GM23338 (cell line): ENCODE data around the gene RAD51B. TPM values are rescaled to one million over a fixed set of nuclear protein-coding genes. Genes with fewer than 3 reads are reported as not detected.

Source experiments
- ATAC-seq: fragments of 200-7000 bp; cut with Tn5 transposase; 3 replicates; pipeline ENCODE4 v1.9.1; 2020
- DNase-seq: peaks from one replicate; pipeline ENCODE4 v3.0.0-alpha.2; 2015; ENCODE audit warnings: low spot score
- H2AFZ ChIP-seq: fragments of 200-600 bp; sonication (generic); 2 replicates; pipeline ENCODE4 v1.8.0; 2016; ENCODE audit warnings: antibody characterized with exemption, mild to moderate bottlenecking, moderate library complexity
- H3F3A ChIP-seq: fragments of 200-600 bp; sonication (generic); replicated peaks from 2 replicates; pipeline ENCODE4 v1.8.0; 2017; ENCODE audit warnings: antibody characterized with exemption, mixed run types, low read depth
- H3K27ac ChIP-seq: fragments of 200-600 bp; sonication (generic); 2 replicates; pipeline ENCODE4 v1.6.1; 2016; ENCODE audit warnings: low read depth
- H3K27me3 ChIP-seq: fragments of 200-600 bp; sonication (generic); 2 replicates; pipeline ENCODE4 v1.8.0; 2016; ENCODE audit warnings: mild to moderate bottlenecking, mixed run types, moderate library complexity; ENCODE audit not compliant: insufficient read depth
- H3K36me3 ChIP-seq: fragments of 200-600 bp; sonication (generic); 2 replicates; pipeline ENCODE4 v1.8.0; 2016; ENCODE audit warnings: mild to moderate bottlenecking; ENCODE audit not compliant: insufficient read depth
- H3K4me1 ChIP-seq: fragments of 200-600 bp; sonication (generic); 2 replicates; pipeline ENCODE4 v1.8.0; 2016; ENCODE audit warnings: mild to moderate bottlenecking, moderate library complexity; ENCODE audit not compliant: insufficient read depth
- H3K4me2 ChIP-seq: fragments of 200-600 bp; sonication (generic); 2 replicates; pipeline ENCODE4 v1.7.1; 2017; ENCODE audit warnings: mixed run types
- H3K4me3 ChIP-seq: fragments of 200-600 bp; sonication (generic); 2 replicates; pipeline ENCODE4 v1.6.1; 2016; ENCODE audit warnings: mixed run types
- H3K79me2 ChIP-seq: fragments of 200-600 bp; sonication (generic); replicated peaks from 2 replicates; pipeline ENCODE4 v1.8.0; 2017; ENCODE audit warnings: mild to moderate bottlenecking; ENCODE audit not compliant: insufficient read depth
- H3K9me2 ChIP-seq: fragments of 200-600 bp; sonication (generic); 2 replicates; pipeline ENCODE4 v1.8.0; 2017; ENCODE audit not compliant: insufficient read depth
- H4K20me1 ChIP-seq: fragments of 200-600 bp; sonication (generic); replicated peaks from 2 replicates; pipeline ENCODE4 v1.8.0; 2017; ENCODE audit warnings: mild to moderate bottlenecking; ENCODE audit not compliant: insufficient read depth
- H3K27ac Mint-ChIP-seq: 2 replicates; pipeline ENCODE4 v1.8.0; 2020; ENCODE audit warnings: inconsistent platforms, mild to moderate bottlenecking, moderate library complexity, mixed read lengths
- H3K27me3 Mint-ChIP-seq: 3 replicates; pipeline ENCODE4 v1.8.0; 2022; ENCODE audit warnings: low read depth, mild to moderate bottlenecking, moderate library complexity, mixed read lengths, inconsistent platforms; ENCODE audit not compliant: insufficient read depth, poor library complexity
- H3K36me3 Mint-ChIP-seq: 3 replicates; pipeline ENCODE4 v1.8.0; 2021; ENCODE audit warnings: low read depth, mild to moderate bottlenecking, inconsistent platforms, moderate library complexity, mixed read lengths
- H3K4me1 Mint-ChIP-seq: 3 replicates; pipeline ENCODE4 v1.8.0; 2020; ENCODE audit warnings: mild to moderate bottlenecking, inconsistent platforms, mixed read lengths
- H3K4me3 Mint-ChIP-seq: 3 replicates; pipeline ENCODE4 v1.8.0; 2021; ENCODE audit warnings: moderate library complexity, mild to moderate bottlenecking, inconsistent platforms, mixed read lengths
- H3K9me3 Mint-ChIP-seq: 3 replicates; pipeline ENCODE4 v1.8.0; 2020; ENCODE audit warnings: moderate library complexity, mild to moderate bottlenecking, inconsistent platforms, mixed read lengths
- CREB1 ChIP-seq: fragments of 250-450 bp; sonication (Bioruptor Pico); IDR thresholded peaks from 2 replicates; pipeline ENCODE4 v1.5.0; 2020; ENCODE audit warnings: low read depth, mild to moderate bottlenecking, moderate library complexity
- EZH2 ChIP-seq: fragments of 200-600 bp; sonication (generic); IDR thresholded peaks from one replicate; pipeline ENCODE4 v1.8.0; 2017; ENCODE audit warnings: antibody characterized with exemption, mild to moderate bottlenecking, low read depth; ENCODE audit not compliant: unreplicated experiment
- JUNB ChIP-seq: IDR thresholded peaks from one replicate; pipeline ENCODE4 v1.6.1; 2016; ENCODE audit warnings: antibody characterized with exemption; ENCODE audit not compliant: unreplicated experiment
- NANOG ChIP-seq: IDR thresholded peaks from 2 replicates; pipeline ENCODE4 v1.6.1; 2016; ENCODE audit warnings: antibody characterized with exemption, borderline replicate concordance
- POLR2AphosphoS5 ChIP-seq: IDR thresholded peaks from 2 replicates; pipeline ENCODE4 v1.6.1; 2016; ENCODE audit warnings: antibody characterized with exemption, low read depth
- STAT1 ChIP-seq: IDR thresholded peaks from one replicate; pipeline ENCODE4 v1.6.1; 2016; ENCODE audit warnings: antibody characterized with exemption; ENCODE audit not compliant: unreplicated experiment
- ZNF114 ChIP-seq: fragments of 250-450 bp; sonication (Bioruptor Pico); IDR thresholded peaks from 2 replicates; pipeline ENCODE4 v1.5.0; 2020; ENCODE audit warnings: mild to moderate bottlenecking, moderate library complexity
- ZNF331 ChIP-seq: fragments of 250-450 bp; sonication (Bioruptor Pico); IDR thresholded peaks from 2 replicates; pipeline ENCODE4 v1.5.0; 2020; ENCODE audit warnings: low read depth, mild to moderate bottlenecking, moderate library complexity
- polyA plus RNA-seq: library from polyadenylated mRNA; unstranded; fragments of >200 nt; fragmentation: Nextera tagmentation; extraction: Ambion mirVana; gene quantifications from 2 replicates; pipeline ENCODE4 v1.2.1, GENCODE V29; 2016
- total RNA-seq: library from RNA; depleted of rRNA; stranded (reverse); fragments of >200 nt; shearing (Covaris generic); gene quantifications from 2 replicates; pipeline ENCODE4 v1.2.3, GENCODE V29; 2014
- TF ChIP-seq, protein P1 (sequence below): IDR thresholded peaks from 2 replicates; pipeline ENCODE4 v1.6.1; 2016; ENCODE audit warnings: antibody characterized with exemption
- TF ChIP-seq, protein P2 (sequence below): IDR thresholded peaks from one replicate; pipeline ENCODE4 v1.6.1; 2018; ENCODE audit warnings: antibody characterized with exemption; ENCODE audit not compliant: unreplicated experiment
- TF ChIP-seq, protein P3 (sequence below), 2 experiments: fragments of 200-600 bp in 1 of 2; sonication (generic) in 1 of 2; conservative IDR thresholded peaks; 2 replicates each; pipeline versions ENCODE4 v1.5.1 to v1.6.1; 2016 to 2017; ENCODE audit warnings: antibody characterized with exemption in 2 of 2, low read depth in 2 of 2, mild to moderate bottlenecking in 2 of 2, moderate library complexity in 1 of 2

Gene RAD51B
- total and polyA plus RNA-seq, 2 experiments from 2014 or later, result 15.7 to 29.1 TPM

DNA sequence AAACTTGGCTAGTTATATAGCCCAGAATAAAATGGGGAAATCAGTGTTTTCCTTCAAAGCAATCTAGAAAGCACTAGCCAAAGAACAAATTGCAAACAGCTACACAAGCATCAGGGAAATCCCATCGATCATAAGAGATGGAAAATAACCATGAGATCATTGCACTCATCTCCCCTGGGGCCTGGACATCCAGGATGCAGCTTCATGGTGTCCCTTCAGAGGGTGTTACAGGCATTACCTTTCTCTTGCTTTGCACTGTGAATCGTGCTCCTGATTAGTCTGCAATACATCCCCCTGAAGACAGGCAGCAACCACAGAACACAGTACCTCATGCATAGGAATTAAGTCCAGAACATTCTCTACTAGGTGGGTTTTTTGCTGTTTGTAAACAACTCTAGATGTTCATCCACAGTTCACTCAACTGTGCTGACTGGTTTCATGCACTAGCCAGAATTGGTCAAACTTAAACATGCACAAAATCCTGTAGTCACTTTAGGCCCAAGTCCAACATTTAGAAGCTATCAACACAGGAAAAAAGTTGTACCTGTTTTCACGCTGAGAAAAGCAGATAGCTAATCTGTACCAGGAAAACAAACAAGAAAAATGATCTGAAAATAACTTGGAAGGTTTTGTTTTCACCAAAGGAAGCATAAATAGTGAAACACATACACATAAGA is 853.2 kb downstream of the RAD51B start:
- H3K27ac Mint-ChIP-seq, result no peak overlapping the region
- Histone ChIP-seq H3K4me1 (no peaks in the 10 kb centered on the region), H3F3A (peaks cover 13% of the 10 kb centered on the region), H3K27me3 (no peaks in the 10 kb centered on the region), H3K4me2 (no peak overlapping the region), H3K4me3 (no peak overlapping the region), H4K20me1 (no peaks in the 10 kb centered on the region), H2AFZ (no peak overlapping the region), H3K36me3 (no peaks in the 10 kb centered on the region), H3K27ac (no peak overlapping the region), H3K79me2 (no peaks in the 10 kb centered on the region), H3K9me2 (peaks cover 26% of the 10 kb centered on the region)
- H3K4me3 Mint-ChIP-seq, result no peak overlapping the region
- peaks cover 3% of the 10 kb centered on the region for H3K27me3 Mint-ChIP-seq
- no peak for DNase-seq
- no peaks in the 10 kb centered on the region for H3K36me3 Mint-ChIP-seq
- ATAC-seq, result no peak
- TF ChIP-seq EZH2, result no peak
- TF ChIP-seq, protein P1, sequence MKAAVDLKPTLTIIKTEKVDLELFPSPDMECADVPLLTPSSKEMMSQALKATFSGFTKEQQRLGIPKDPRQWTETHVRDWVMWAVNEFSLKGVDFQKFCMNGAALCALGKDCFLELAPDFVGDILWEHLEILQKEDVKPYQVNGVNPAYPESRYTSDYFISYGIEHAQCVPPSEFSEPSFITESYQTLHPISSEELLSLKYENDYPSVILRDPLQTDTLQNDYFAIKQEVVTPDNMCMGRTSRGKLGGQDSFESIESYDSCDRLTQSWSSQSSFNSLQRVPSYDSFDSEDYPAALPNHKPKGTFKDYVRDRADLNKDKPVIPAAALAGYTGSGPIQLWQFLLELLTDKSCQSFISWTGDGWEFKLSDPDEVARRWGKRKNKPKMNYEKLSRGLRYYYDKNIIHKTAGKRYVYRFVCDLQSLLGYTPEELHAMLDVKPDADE, result no peak
- no peak for TF ChIP-seq JUNB
- TF ChIP-seq NANOG, result no peak
- no peak for TF ChIP-seq ZNF331
- no peak for TF ChIP-seq ZNF114 (CRISPR knock-in tag)
- TF ChIP-seq POLR2AphosphoS5, result no peak
- TF ChIP-seq STAT1, result no peak
- no peak for TF ChIP-seq CREB1 (CRISPR knock-in tag)
- TF ChIP-seq, protein P2, sequence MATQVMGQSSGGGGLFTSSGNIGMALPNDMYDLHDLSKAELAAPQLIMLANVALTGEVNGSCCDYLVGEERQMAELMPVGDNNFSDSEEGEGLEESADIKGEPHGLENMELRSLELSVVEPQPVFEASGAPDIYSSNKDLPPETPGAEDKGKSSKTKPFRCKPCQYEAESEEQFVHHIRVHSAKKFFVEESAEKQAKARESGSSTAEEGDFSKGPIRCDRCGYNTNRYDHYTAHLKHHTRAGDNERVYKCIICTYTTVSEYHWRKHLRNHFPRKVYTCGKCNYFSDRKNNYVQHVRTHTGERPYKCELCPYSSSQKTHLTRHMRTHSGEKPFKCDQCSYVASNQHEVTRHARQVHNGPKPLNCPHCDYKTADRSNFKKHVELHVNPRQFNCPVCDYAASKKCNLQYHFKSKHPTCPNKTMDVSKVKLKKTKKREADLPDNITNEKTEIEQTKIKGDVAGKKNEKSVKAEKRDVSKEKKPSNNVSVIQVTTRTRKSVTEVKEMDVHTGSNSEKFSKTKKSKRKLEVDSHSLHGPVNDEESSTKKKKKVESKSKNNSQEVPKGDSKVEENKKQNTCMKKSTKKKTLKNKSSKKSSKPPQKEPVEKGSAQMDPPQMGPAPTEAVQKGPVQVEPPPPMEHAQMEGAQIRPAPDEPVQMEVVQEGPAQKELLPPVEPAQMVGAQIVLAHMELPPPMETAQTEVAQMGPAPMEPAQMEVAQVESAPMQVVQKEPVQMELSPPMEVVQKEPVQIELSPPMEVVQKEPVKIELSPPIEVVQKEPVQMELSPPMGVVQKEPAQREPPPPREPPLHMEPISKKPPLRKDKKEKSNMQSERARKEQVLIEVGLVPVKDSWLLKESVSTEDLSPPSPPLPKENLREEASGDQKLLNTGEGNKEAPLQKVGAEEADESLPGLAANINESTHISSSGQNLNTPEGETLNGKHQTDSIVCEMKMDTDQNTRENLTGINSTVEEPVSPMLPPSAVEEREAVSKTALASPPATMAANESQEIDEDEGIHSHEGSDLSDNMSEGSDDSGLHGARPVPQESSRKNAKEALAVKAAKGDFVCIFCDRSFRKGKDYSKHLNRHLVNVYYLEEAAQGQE, result no peak
- TF ChIP-seq, protein P3, sequence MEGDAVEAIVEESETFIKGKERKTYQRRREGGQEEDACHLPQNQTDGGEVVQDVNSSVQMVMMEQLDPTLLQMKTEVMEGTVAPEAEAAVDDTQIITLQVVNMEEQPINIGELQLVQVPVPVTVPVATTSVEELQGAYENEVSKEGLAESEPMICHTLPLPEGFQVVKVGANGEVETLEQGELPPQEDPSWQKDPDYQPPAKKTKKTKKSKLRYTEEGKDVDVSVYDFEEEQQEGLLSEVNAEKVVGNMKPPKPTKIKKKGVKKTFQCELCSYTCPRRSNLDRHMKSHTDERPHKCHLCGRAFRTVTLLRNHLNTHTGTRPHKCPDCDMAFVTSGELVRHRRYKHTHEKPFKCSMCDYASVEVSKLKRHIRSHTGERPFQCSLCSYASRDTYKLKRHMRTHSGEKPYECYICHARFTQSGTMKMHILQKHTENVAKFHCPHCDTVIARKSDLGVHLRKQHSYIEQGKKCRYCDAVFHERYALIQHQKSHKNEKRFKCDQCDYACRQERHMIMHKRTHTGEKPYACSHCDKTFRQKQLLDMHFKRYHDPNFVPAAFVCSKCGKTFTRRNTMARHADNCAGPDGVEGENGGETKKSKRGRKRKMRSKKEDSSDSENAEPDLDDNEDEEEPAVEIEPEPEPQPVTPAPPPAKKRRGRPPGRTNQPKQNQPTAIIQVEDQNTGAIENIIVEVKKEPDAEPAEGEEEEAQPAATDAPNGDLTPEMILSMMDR (conservative IDR thresholded peaks at IDR 0.05; ENCODE audit: low read depth in 2 of 2), result no peak
- H3K4me1 Mint-ChIP-seq, result 0 out of 3 replicates have a peak, but pooled peaks cover 5% of the 10 kb centered on the region
- H3K9me3 Mint-ChIP-seq, result no peaks in the 10 kb centered on the region
